Esophagus muscularis mucosa (tissue), 4 donors: ENCODE results near the gene ANO6.

ENCODE experiments used
- EP300 ChIP-seq: sonication (generic); formaldehyde crosslinking; IDR thresholded peaks from one replicate; pipeline ENCODE4 v1.6.1; 2017; ENCODE audit warnings: antibody characterized with exemption
- POLR2A ChIP-seq: fragments of 450-650 bp; IDR thresholded peaks from one replicate; pipeline ENCODE4 v1.6.1; 2017; ENCODE audit warnings: antibody characterized with exemption, moderate library complexity, mild to moderate bottlenecking, low read depth
- POLR2AphosphoS5 ChIP-seq, 2 donors: sonication (generic); formaldehyde crosslinking; IDR thresholded peaks; one replicate each; pipeline ENCODE4 v1.6.1; 2017; ENCODE audit warnings: antibody characterized with exemption in 2 of 2
- TF ChIP-seq, protein P1 (sequence below), 3 experiments: fragments of 200-600 bp in 2 of 3; fragments of 450-650 bp in 1 of 3; sonication (generic) in 2 of 3; IDR thresholded peaks; one replicate each; pipeline ENCODE4 v1.5.1; 2017 to 2019; ENCODE audit warnings: antibody characterized with exemption in 3 of 3, mild to moderate bottlenecking in 2 of 3, moderate library complexity in 1 of 3

GRCh38 chr12:45431126-45431525 lies 215.2 kb downstream of the ANO6 start:
- TF ChIP-seq POLR2A (no peak), POLR2AphosphoS5 (IDR thresholded peaks at IDR 0.05) (no peak), EP300 (no peak)
- TF ChIP-seq, protein P1, sequence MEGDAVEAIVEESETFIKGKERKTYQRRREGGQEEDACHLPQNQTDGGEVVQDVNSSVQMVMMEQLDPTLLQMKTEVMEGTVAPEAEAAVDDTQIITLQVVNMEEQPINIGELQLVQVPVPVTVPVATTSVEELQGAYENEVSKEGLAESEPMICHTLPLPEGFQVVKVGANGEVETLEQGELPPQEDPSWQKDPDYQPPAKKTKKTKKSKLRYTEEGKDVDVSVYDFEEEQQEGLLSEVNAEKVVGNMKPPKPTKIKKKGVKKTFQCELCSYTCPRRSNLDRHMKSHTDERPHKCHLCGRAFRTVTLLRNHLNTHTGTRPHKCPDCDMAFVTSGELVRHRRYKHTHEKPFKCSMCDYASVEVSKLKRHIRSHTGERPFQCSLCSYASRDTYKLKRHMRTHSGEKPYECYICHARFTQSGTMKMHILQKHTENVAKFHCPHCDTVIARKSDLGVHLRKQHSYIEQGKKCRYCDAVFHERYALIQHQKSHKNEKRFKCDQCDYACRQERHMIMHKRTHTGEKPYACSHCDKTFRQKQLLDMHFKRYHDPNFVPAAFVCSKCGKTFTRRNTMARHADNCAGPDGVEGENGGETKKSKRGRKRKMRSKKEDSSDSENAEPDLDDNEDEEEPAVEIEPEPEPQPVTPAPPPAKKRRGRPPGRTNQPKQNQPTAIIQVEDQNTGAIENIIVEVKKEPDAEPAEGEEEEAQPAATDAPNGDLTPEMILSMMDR (IDR thresholded peaks at IDR 0.05), result no peak
